ENCODE measurements around the gene ABCG5. TPM values are rescaled to one million over a fixed set of nuclear protein-coding genes. Genes with fewer than 3 reads are reported as not detected.

The ABCG5 gene
- total RNA-seq, 3 donors from 2014 or later (not counting 1 experiment from before 2014, with no cell fraction given), result not detected

DNA sequence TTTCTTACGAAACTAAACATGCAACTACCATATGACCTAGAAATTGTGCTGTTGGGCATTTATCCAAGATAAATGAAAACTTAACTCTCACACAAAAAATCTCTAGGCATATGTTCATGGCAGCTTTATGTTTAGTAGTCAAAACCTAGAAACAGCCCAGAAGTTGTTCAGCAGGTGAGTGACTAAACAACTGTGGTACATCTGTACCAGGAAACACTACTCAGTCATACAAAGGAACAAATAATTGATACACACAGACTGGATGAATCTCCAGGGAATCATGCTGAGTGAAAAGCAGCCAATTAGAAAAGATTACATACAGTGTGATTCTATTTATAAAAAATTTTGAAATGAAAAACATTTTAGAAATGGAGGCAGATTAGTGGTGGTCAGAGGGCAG lies 35.5 kb downstream of the ABCG5 start:
- DNase-seq, result no peak
- H3K4me3 ChIP-seq (ENCODE audit: low read length), result no peak overlapping the region
- no peaks in the 10 kb centered on the region for H3K4me1 Mint-ChIP-seq
- H3K27ac Mint-ChIP-seq, result no peak overlapping the region
- TF ChIP-seq, protein P1, sequence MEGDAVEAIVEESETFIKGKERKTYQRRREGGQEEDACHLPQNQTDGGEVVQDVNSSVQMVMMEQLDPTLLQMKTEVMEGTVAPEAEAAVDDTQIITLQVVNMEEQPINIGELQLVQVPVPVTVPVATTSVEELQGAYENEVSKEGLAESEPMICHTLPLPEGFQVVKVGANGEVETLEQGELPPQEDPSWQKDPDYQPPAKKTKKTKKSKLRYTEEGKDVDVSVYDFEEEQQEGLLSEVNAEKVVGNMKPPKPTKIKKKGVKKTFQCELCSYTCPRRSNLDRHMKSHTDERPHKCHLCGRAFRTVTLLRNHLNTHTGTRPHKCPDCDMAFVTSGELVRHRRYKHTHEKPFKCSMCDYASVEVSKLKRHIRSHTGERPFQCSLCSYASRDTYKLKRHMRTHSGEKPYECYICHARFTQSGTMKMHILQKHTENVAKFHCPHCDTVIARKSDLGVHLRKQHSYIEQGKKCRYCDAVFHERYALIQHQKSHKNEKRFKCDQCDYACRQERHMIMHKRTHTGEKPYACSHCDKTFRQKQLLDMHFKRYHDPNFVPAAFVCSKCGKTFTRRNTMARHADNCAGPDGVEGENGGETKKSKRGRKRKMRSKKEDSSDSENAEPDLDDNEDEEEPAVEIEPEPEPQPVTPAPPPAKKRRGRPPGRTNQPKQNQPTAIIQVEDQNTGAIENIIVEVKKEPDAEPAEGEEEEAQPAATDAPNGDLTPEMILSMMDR (IDR thresholded peaks at IDR 0.05), result no peak
- intact Hi-C loops (cut with micrococcal nuclease), result no loop called here
- ATAC-seq, result no peak
- H3K27me3 Mint-ChIP-seq (ENCODE audit: low read depth in 2 of 2), result peaks cover 0 to 5% of the 10 kb centered on the region in 2 donors
- H3K27ac ChIP-seq (ENCODE audit: low read length), result no peak overlapping the region
- no peaks in the 10 kb centered on the region for H3K9me3 ChIP-seq (ENCODE audit: control insufficient read depth, insufficient read depth, low read length)
- H3K9me3 Mint-ChIP-seq, result no peaks in the 10 kb centered on the region
- no peaks in the 10 kb centered on the region for H3K4me1 ChIP-seq (ENCODE audit: control insufficient read depth, insufficient read depth, low read length)
- no CpG with 5 or more reads among the region's 1 CpG for WGBS (ENCODE audit: insufficient coverage)
- no peak overlapping the region for H3K4me3 Mint-ChIP-seq
- H3K27me3 ChIP-seq (ENCODE audit: control insufficient read depth, insufficient read depth, low read length), result no peaks in the 10 kb centered on the region
- H3K36me3 Mint-ChIP-seq, result no peaks in the 10 kb centered on the region
- H3K36me3 ChIP-seq (ENCODE audit: control insufficient read depth, insufficient read depth, low read length), result no peaks in the 10 kb centered on the region

DNA sequence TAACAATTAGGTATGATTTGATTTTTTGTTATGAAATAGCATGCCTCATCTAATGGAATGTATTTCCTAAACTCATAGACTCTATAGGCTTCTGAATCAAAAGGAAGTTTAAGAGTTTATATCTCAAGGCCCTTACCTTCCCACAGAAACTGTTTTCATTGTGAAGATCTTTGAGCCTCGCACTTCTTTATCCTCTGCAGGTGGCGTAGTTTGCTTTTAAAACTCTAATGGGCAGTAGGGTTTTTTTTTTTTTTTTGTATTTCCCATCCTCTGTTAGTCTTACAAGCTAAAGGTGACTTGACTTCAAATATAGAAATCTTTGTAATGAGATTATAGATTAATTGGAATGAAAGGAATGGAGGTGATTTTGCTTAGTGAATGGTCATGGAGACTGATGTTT lies 36.5 kb downstream of the ABCG5 start:
- no peaks in the 10 kb centered on the region for H3K36me3 Mint-ChIP-seq
- ATAC-seq (no peak), DNase-seq (no peak)
- TF ChIP-seq, protein P1 (IDR thresholded peaks at IDR 0.05), result no peak
- WGBS (ENCODE audit: insufficient coverage), result no CpG with 5 or more reads among the region's 2 CpGs
- H3K27me3 Mint-ChIP-seq (ENCODE audit: low read depth in 2 of 2), result peaks cover 0 to 5% of the 10 kb centered on the region in 2 donors
- no peak overlapping the region for H3K4me3 ChIP-seq (ENCODE audit: low read length)
- H3K27ac Mint-ChIP-seq, result no peak overlapping the region
- H3K4me1 Mint-ChIP-seq, result no peaks in the 10 kb centered on the region
- H3K27ac ChIP-seq (ENCODE audit: low read length), result no peak overlapping the region
- H3K27me3 ChIP-seq (ENCODE audit: control insufficient read depth, insufficient read depth, low read length), result no peaks in the 10 kb centered on the region
- H3K9me3 Mint-ChIP-seq, result no peaks in the 10 kb centered on the region
- no peaks in the 10 kb centered on the region for H3K9me3 ChIP-seq (ENCODE audit: control insufficient read depth, insufficient read depth, low read length)
- no peak overlapping the region for H3K4me3 Mint-ChIP-seq
- no peaks in the 10 kb centered on the region for H3K4me1 ChIP-seq (ENCODE audit: control insufficient read depth, insufficient read depth, low read length)
- intact Hi-C loops (cut with micrococcal nuclease), result no loop called here
- no peaks in the 10 kb centered on the region for H3K36me3 ChIP-seq (ENCODE audit: control insufficient read depth, insufficient read depth, low read length)

DNA sequence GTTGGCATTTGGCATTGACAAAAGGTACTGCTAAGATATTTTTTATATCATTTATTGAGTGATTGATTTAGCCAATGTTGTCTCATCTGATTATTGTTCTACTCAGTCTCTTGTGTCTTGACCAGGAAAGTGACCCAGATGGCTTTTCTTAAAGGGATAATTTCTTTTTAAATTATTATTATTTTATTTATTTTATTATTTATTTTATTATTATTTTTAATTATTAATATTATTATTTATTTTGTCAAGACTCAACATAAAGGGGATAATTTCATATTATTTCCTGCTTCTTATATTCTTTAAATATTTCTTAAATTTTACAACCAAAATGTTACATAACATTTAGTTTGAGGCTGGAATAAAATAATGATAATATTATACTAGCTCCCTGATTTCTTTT lies 37.7 kb downstream of the ABCG5 start:
- H3K36me3 Mint-ChIP-seq, result no peaks in the 10 kb centered on the region
- intact Hi-C loops (cut with micrococcal nuclease), result no loop called here
- no peaks in the 10 kb centered on the region for H3K4me1 Mint-ChIP-seq
- no peaks in the 10 kb centered on the region for H3K27me3 ChIP-seq (ENCODE audit: control insufficient read depth, insufficient read depth, low read length)
- no peak overlapping the region for H3K27ac Mint-ChIP-seq
- H3K9me3 Mint-ChIP-seq, result no peaks in the 10 kb centered on the region
- H3K4me3 Mint-ChIP-seq, result no peak overlapping the region
- ATAC-seq (no peak), DNase-seq (no peak)
- peaks cover 0 to 5% of the 10 kb centered on the region in 2 donors for H3K27me3 Mint-ChIP-seq (ENCODE audit: low read depth in 2 of 2)
- no peak overlapping the region for H3K27ac ChIP-seq (ENCODE audit: low read length)
- H3K4me3 ChIP-seq (ENCODE audit: low read length), result no peak overlapping the region
- H3K36me3 ChIP-seq (ENCODE audit: control insufficient read depth, insufficient read depth, low read length), result no peaks in the 10 kb centered on the region
- no peaks in the 10 kb centered on the region for H3K4me1 ChIP-seq (ENCODE audit: control insufficient read depth, insufficient read depth, low read length)
- TF ChIP-seq, protein P1 (IDR thresholded peaks at IDR 0.05), result no peak
- H3K9me3 ChIP-seq (ENCODE audit: control insufficient read depth, insufficient read depth, low read length), result no peaks in the 10 kb centered on the region

DNA sequence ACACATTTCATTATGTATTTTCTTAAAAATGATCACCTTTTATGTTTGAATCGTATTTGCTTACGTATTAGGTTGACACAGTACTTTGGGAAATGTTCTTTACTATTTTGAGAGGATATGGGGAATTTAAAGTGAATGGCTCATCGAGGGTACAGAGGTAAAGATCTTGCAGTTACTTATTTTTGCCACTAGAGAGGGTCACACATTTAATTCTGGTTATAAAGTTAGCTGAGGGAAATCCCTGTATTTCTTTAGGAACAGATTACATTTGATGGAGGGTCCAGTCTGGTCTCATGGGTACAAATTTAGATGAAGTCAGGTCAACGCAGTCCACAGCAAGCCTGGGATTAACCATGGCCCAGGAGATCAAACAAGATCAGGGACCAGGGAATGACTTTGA lies 40.3 kb downstream of the ABCG5 start:
- no peak for DNase-seq
- H3K4me1 Mint-ChIP-seq, result no peaks in the 10 kb centered on the region
- Histone ChIP-seq H3K36me3 (ENCODE audit: control insufficient read depth, insufficient read depth, low read length) (no peaks in the 10 kb centered on the region), H3K4me3 (ENCODE audit: low read length) (no peak overlapping the region), H3K27me3 (ENCODE audit: control insufficient read depth, insufficient read depth, low read length) (no peaks in the 10 kb centered on the region), H3K4me1 (ENCODE audit: control insufficient read depth, insufficient read depth, low read length) (no peaks in the 10 kb centered on the region), H3K27ac (ENCODE audit: low read length) (no peak overlapping the region), H3K9me3 (ENCODE audit: control insufficient read depth, insufficient read depth, low read length) (no peaks in the 10 kb centered on the region)
- H3K36me3 Mint-ChIP-seq, result no peaks in the 10 kb centered on the region
- no peak overlapping the region for H3K4me3 Mint-ChIP-seq
- intact Hi-C loops (cut with micrococcal nuclease), result no loop called here
- TF ChIP-seq, protein P1 (IDR thresholded peaks at IDR 0.05), result no peak
- WGBS (ENCODE audit: insufficient coverage), result 87% methylated on average over 4 of the region's 4 CpGs
- no peaks in the 10 kb centered on the region for H3K9me3 Mint-ChIP-seq
- no peak overlapping the region for H3K27ac Mint-ChIP-seq
- ATAC-seq, result no peak
- peaks cover 0 to 5% of the 10 kb centered on the region in 2 donors for H3K27me3 Mint-ChIP-seq (ENCODE audit: low read depth in 2 of 2)
